Tongue (tissue), 2 donors: ENCODE data around the gene PCNT. TPM values are rescaled to one million over a fixed set of nuclear protein-coding genes. Genes with fewer than 3 reads are reported as not detected.
A peak's percentile ranks its signal among the peaks of the same experiment; 100 is the strongest.
"Not testable (repeated sequence)": the region's sequence is repeated elsewhere in the genome, so short reads cannot be mapped to it uniquely, and the experiment has no call there.

ENCODE experiments used
- DNase-seq: peaks from one replicate; pipeline ENCODE4 v3.0.0-alpha.2; 2015
- total RNA-seq: library from RNA; depleted of rRNA; stranded (reverse); fragments of >200 nt; gene quantifications from one replicate; pipeline ENCODE4 v1.2.3, GENCODE V29; 2014

PCNT gene
- total RNA-seq, 1 donor from 2014 or later: 149 TPM

GRCh38 chr21:46456750-46457149 is 132.8 kb downstream of the PCNT start:
- no peak for DNase-seq

- peak; percentile 55 for DNase-seq
These were observed 133.9 kb downstream of the PCNT start for GRCh38 chr21:46457801-46458314.

- DNase-seq: peak; percentile 99
These were observed 134.5 kb downstream of the PCNT start, which contains the start of gene DIP2A for GRCh38 chr21:46458315-46459023. Gene DIP2A (plus strand): TSS chr21:46458891. CDS start chr21:46459132, 241 bp downstream.

- DNase-seq: no peak
These were observed 135.0 kb downstream of the PCNT start for GRCh38 chr21:46459024-46459355.

- peak; percentile 32 for DNase-seq
These were observed 135.6 kb downstream of the PCNT start for GRCh38 chr21:46459356-46460112.

GRCh38 chr21:46461909-46462308 is 138.0 kb downstream of the PCNT start:
- no peak for DNase-seq

GRCh38 chr21:46465153-46465552 is 141.2 kb downstream of the PCNT start:
- DNase-seq: not testable (repeated sequence)

- no peak for DNase-seq
These were observed 141.7 kb downstream of the PCNT start for GRCh38 chr21:46465651-46466050.

GRCh38 chr21:46468108-46468774 is 144.3 kb downstream of the PCNT start:
- DNase-seq: no peak

- DNase-seq: no peak
These were observed 145.3 kb downstream of the PCNT start for GRCh38 chr21:46469275-46469674.

GRCh38 chr21:46471514-46471913 is 147.6 kb downstream of the PCNT start:
- DNase-seq: no peak

GRCh38 chr21:46472246-46472645 is 148.3 kb downstream of the PCNT start:
- DNase-seq: no peak

- DNase-seq: no peak
These were observed 150.4 kb downstream of the PCNT start for GRCh38 chr21:46474382-46474781.

- DNase-seq: no peak
These were observed 151.3 kb downstream of the PCNT start for GRCh38 chr21:46475296-46475695.

- DNase-seq: no peak
These were observed 153.8 kb downstream of the PCNT start for GRCh38 chr21:46477765-46478164.

GRCh38 chr21:46478910-46479309 is 155.0 kb downstream of the PCNT start:
- no peak for DNase-seq

- no peak for DNase-seq
These were observed 156.5 kb downstream of the PCNT start for GRCh38 chr21:46480466-46480865.

- DNase-seq: no peak
These were observed 158.4 kb downstream of the PCNT start for GRCh38 chr21:46482225-46482845.

- DNase-seq: no peak
These were observed 158.9 kb downstream of the PCNT start for GRCh38 chr21:46482846-46483231.

GRCh38 chr21:46483300-46484295 is 159.6 kb downstream of the PCNT start:
- no peak for DNase-seq

- DNase-seq: no peak
These were observed 162.6 kb downstream of the PCNT start for GRCh38 chr21:46486481-46487126.
